BE2C (cell line): Measurements from ENCODE around the gene FBXO46.

Experiments
- DNase-seq: peaks from one replicate; pipeline ENCODE4 v3.0.0-alpha.2; 2020
- H3K27me3 ChIP-seq: fragments of 250-450 bp; sonication (Bioruptor Pico); 2 replicates; pipeline ENCODE4 v1.5.1; 2020; ENCODE audit warnings: mild to moderate bottlenecking
- H3K36me3 ChIP-seq: fragments of 250-450 bp; sonication (Bioruptor Pico); 2 replicates; pipeline ENCODE4 v1.5.1; 2020; ENCODE audit warnings: mild to moderate bottlenecking
- H3K4me1 ChIP-seq: fragments of 250-450 bp; sonication (Bioruptor Pico); 2 replicates; pipeline ENCODE4 v1.5.1; 2020
- H3K4me3 ChIP-seq: 2 replicates; pipeline ENCODE4 v1.5.1; 2011; ENCODE audit warnings: low read depth, low read length
- H3K9me3 ChIP-seq: fragments of 250-450 bp; sonication (Bioruptor Pico); 2 replicates; pipeline ENCODE4 v1.5.1; 2020
- CTCF ChIP-seq: IDR thresholded peaks from 2 replicates; pipeline ENCODE4 v1.5.1; 2012; ENCODE audit warnings: mild to moderate bottlenecking, low read depth, low read length

Gene FBXO46

GRCh38 chr19:45682117-45682516 is 48.6 kb downstream of the FBXO46 start:
- H3K4me1 ChIP-seq: no peaks in the 10 kb centered on the region
- no peak for TF ChIP-seq CTCF
- peaks cover 4% of the 10 kb centered on the region; the same call in 1 of the 2 replicates for H3K27me3 ChIP-seq
- no peak for DNase-seq
- H3K4me3 ChIP-seq: no peak overlapping the region
- H3K36me3 ChIP-seq: peaks cover 19% of the 10 kb centered on the region
- no peaks in the 10 kb centered on the region for H3K9me3 ChIP-seq

GRCh38 chr19:45681391-45682015 is 49.2 kb downstream of the FBXO46 start:
- Histone ChIP-seq H3K27me3 (peaks cover 4% of the 10 kb centered on the region; the same call in 1 of the 2 replicates), H3K9me3 (no peaks in the 10 kb centered on the region), H3K4me3 (peak overlapping the region; percentile 53), H3K36me3 (peaks cover 12% of the 10 kb centered on the region), H3K4me1 (no peaks in the 10 kb centered on the region)
- DNase-seq: peak; percentile 84
- TF ChIP-seq CTCF: peak; percentile 84

- Histone ChIP-seq H3K36me3 (no peaks in the 10 kb centered on the region), H3K4me3 (peak overlapping the region; percentile 53), H3K9me3 (no peaks in the 10 kb centered on the region), H3K4me1 (no peaks in the 10 kb centered on the region), H3K27me3 (peaks cover 4% of the 10 kb centered on the region; the same call in 1 of the 2 replicates)
- DNase-seq: peak; percentile 96
- TF ChIP-seq CTCF: no peak
These were observed 53.1 kb downstream of the FBXO46 start for GRCh38 chr19:45677351-45678230.

GRCh38 chr19:45676851-45677263 is 53.8 kb downstream of the FBXO46 start:
- no peak for DNase-seq
- H3K4me3 ChIP-seq: peak overlapping the region; percentile 20; the same call in 1 of the 2 replicates
- no peaks in the 10 kb centered on the region for H3K4me1 ChIP-seq
- no peaks in the 10 kb centered on the region for H3K36me3 ChIP-seq
- H3K9me3 ChIP-seq: no peaks in the 10 kb centered on the region
- H3K27me3 ChIP-seq: peaks cover 4% of the 10 kb centered on the region; the same call in 1 of the 2 replicates
- TF ChIP-seq CTCF: no peak

- Histone ChIP-seq H3K9me3 (no peaks in the 10 kb centered on the region), H3K4me1 (no peaks in the 10 kb centered on the region), H3K36me3 (no peaks in the 10 kb centered on the region), H3K27me3 (peaks cover 10% of the 10 kb centered on the region), H3K4me3 (no peak overlapping the region)
- TF ChIP-seq CTCF: no peak
- no peak for DNase-seq
These were observed 55.8 kb downstream of the FBXO46 start for GRCh38 chr19:45674946-45675345.
